ENCODE measurements around the gene ARHGAP15. TPM values are rescaled to one million over a fixed set of nuclear protein-coding genes. Genes with fewer than 3 reads are reported as not detected.

ARHGAP15 gene
- total RNA-seq, 8 experiments from 2014 or later, result 0.29 to 1.3 (median 0.51) TPM; not detected in 2

- in situ Hi-C loops (cut with MboI; ENCODE audit: low pct_unique_long_range_greater_than_20kb in 2 of 9, low sequenced_read_pairs in 9 of 9, unreplicated experiment in 9 of 9), result no loop called here
- H3K4me1 ChIP-seq (replicated peaks in 1 of 2), result peaks cover 2 to 6% of the 10 kb centered on the region in 2 donors
- no peak overlapping the region for H3K27ac ChIP-seq
- no peak for ATAC-seq (replicated peaks in 6 of 8)
- no peak overlapping the region for H3K4me3 ChIP-seq
- WGBS, 10 experiments, result 55 to 100% (median 80%) methylated on average over 1 to 2 of the region's 2 CpGs; no CpG with 5 or more reads in 3 of the 10 experiments
Observed at GRCh38 chr2:143476336-143477087, 347.3 kb downstream of the ARHGAP15 start.

DNA sequence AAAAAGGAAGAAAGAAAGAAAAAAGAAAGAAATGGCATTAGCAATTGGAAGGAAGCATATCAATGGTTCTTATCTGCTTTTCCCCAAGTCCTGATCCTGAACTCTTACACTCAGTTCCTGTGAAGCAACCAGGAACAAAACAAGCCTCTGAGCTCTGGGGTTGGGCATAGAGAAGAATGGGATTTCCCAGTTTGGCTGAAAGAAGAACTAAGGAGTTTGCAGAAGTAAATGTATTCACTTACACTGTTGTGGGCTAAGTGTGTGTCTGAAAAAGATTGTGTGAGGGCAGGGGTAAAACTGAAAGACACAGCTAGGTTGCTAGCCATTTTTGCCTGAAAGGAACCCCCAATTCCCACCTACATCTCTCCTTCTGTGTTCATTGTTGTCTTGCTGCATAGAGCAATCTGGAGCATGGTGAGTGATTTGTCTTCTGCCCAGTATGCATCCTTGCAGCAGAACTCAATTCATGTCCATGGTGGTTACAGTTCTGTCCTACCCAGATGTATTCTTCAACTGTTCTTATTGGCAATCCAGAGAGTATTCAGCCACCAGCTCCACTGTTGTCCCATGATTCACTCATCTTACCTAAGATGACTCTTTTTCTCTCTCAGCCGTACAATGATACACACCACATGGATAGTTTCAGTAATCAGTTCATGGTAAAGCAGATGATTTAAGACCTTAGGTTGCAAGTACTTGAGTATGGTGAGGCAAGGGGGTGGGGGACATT is 348.7 kb downstream of the ARHGAP15 start:
- no peak overlapping the region for H3K27ac ChIP-seq
- peaks cover 3 to 6% of the 10 kb centered on the region in 2 donors for H3K4me1 ChIP-seq (replicated peaks in 1 of 2)
- H3K4me3 ChIP-seq, result no peak overlapping the region
- in situ Hi-C loops (cut with MboI; ENCODE audit: low pct_unique_long_range_greater_than_20kb in 2 of 9, low sequenced_read_pairs in 9 of 9, unreplicated experiment in 9 of 9), result no loop called here
- 83 to 100% methylated on average over 1 of the region's 1 CpG; no CpG with 5 or more reads in 8 of the 10 experiments for WGBS, 10 experiments
- no peak for ATAC-seq (replicated peaks in 6 of 8)

- Histone ChIP-seq H3K4me1 (replicated peaks in 1 of 2) (peaks cover 3 to 6% of the 10 kb centered on the region in 2 donors), H3K4me3 (no peak overlapping the region), H3K27ac (no peak overlapping the region)
- in situ Hi-C loops (cut with MboI; ENCODE audit: low pct_unique_long_range_greater_than_20kb in 2 of 9, low sequenced_read_pairs in 9 of 9, unreplicated experiment in 9 of 9), result no loop called here
- WGBS, 10 experiments, result 13 to 100% (median 91%) methylated on average over 1 to 2 of the region's 2 CpGs
- ATAC-seq (replicated peaks in 6 of 8), result peak in 1 of 8 experiments; percentile 33
Observed at GRCh38 chr2:143480086-143480485, 350.9 kb downstream of the ARHGAP15 start.

- no peak overlapping the region for H3K4me3 ChIP-seq
- in situ Hi-C loops (cut with MboI; ENCODE audit: low pct_unique_long_range_greater_than_20kb in 2 of 9, low sequenced_read_pairs in 9 of 9, unreplicated experiment in 9 of 9), result no loop called here
- WGBS, 10 experiments, result 51 to 83% (median 67%) methylated on average over 1 to 2 of the region's 2 CpGs; no CpG with 5 or more reads in 3 of the 10 experiments
- ATAC-seq (replicated peaks in 6 of 8), result peak in 1 of 8 experiments; percentile 24
- peaks cover 3 to 6% of the 10 kb centered on the region in 2 donors for H3K4me1 ChIP-seq (replicated peaks in 1 of 2)
- H3K27ac ChIP-seq, result no peak overlapping the region
Observed at GRCh38 chr2:143480601-143481236, 351.5 kb downstream of the ARHGAP15 start.

DNA sequence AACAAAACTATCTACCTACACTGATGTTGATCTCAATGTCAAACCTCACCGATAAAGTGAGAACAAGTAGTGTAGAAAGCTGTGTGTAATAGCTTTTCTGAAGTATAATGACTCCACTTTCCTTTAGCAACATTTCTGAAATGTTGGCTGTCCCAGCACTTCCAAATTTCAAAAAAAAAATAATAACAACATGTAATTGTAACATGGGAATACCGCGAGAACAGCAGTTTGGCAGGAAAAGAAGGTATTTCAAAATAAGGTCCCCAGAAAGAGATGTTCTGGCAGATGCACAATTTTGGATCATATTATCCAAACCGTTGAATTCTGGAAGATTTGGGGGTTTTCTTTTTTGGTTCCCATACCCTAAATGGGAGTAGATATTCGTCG is 352.0 kb downstream of the ARHGAP15 start:
- no peak for ATAC-seq (replicated peaks in 6 of 8)
- WGBS, 10 experiments, result 21 to 80% (median 54%) methylated on average over 2 to 6 of the region's 6 CpGs; no CpG with 5 or more reads in 1 of the 10 experiments
- Histone ChIP-seq H3K27ac (no peak overlapping the region), H3K4me1 (replicated peaks in 1 of 2) (peaks cover 3 to 6% of the 10 kb centered on the region in 2 donors), H3K4me3 (no peak overlapping the region)
- in situ Hi-C loops (cut with MboI; ENCODE audit: low pct_unique_long_range_greater_than_20kb in 2 of 9, low sequenced_read_pairs in 9 of 9, unreplicated experiment in 9 of 9), result no loop called here

DNA sequence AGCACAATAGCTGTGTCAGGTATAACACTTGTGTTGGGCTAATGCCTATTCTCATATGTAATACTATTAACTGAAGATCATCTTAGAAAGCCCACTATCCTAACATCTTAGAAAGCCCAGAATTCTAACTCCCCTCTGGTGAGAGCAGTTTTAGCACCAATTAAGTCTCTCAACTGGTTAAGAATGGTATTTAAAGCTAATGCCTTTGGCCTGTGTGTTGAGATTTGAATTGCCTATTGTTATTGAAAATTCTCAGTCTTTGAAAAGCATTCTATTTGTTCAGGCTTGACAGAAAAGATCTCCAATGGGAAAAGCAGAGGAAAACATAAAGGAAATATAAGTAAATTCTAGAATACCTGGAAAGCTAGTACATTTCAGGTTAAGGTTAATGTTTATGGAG is 352.5 kb downstream of the ARHGAP15 start:
- in situ Hi-C loops (cut with MboI; ENCODE audit: low pct_unique_long_range_greater_than_20kb in 2 of 9, low sequenced_read_pairs in 9 of 9, unreplicated experiment in 9 of 9), result no loop called here
- H3K4me3 ChIP-seq, result no peak overlapping the region
- H3K27ac ChIP-seq, result no peak overlapping the region
- no peak for ATAC-seq (replicated peaks in 6 of 8)
- H3K4me1 ChIP-seq (replicated peaks in 1 of 2), result peaks cover under 1 to 3% of the 10 kb centered on the region in 2 donors

DNA sequence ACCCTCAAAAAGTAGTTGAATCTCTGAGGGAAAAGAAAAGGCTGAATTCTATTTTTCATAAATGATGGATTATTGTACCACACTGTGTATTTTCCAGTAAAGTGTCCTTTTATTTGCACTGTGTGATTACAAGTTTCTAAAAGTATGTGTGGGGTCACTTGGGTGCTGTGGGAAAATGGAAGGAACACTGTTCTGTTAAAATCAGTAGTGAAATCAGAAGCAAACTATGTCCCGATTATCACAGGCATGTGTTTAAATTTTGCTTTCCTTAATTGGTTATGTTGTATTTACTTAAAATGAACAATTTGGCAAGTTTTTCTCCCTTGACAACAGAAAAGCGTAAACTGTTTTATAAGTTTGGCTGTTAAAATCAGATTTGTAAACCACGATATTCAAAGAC is 353.1 kb downstream of the ARHGAP15 start:
- WGBS, 10 experiments, result 33 to 100% (median 81%) methylated on average over 2 to 3 of the region's 3 CpGs; no CpG with 5 or more reads in 2 of the 10 experiments
- in situ Hi-C loops (cut with MboI; ENCODE audit: low pct_unique_long_range_greater_than_20kb in 2 of 9, low sequenced_read_pairs in 9 of 9, unreplicated experiment in 9 of 9), result no loop called here
- no peak overlapping the region for H3K4me3 ChIP-seq
- no peak for ATAC-seq (replicated peaks in 6 of 8)
- H3K4me1 ChIP-seq (replicated peaks in 1 of 2), result peaks cover 0 to 3% of the 10 kb centered on the region in 2 donors
- H3K27ac ChIP-seq, result no peak overlapping the region

DNA sequence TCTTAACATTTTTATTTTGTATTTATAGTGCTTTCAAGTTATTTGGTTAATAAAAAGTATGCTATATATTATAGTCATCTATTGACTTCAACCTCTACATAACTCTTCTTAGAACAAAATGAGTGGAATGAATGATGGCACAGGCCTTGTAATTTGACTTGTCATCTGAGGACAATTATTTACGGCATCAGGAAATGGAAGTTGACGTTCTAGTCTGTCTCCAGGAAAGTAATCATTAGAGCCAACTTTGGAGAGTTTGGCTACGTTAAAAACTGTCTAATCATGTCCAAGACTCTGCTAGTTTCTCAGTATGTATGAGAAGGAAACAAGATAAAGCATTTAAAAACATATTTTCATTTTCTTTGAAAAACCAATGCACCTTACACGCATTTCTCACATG is 353.6 kb downstream of the ARHGAP15 start:
- WGBS, 10 experiments, result 61 to 94% (median 86%) methylated on average over 2 to 4 of the region's 4 CpGs
- peaks cover 0 to 3% of the 10 kb centered on the region in 2 donors for H3K4me1 ChIP-seq (replicated peaks in 1 of 2)
- H3K4me3 ChIP-seq, result no peak overlapping the region
- H3K27ac ChIP-seq, result no peak overlapping the region
- no peak for ATAC-seq (replicated peaks in 6 of 8)
- in situ Hi-C loops (cut with MboI; ENCODE audit: low pct_unique_long_range_greater_than_20kb in 2 of 9, low sequenced_read_pairs in 9 of 9, unreplicated experiment in 9 of 9), result no loop called here

GRCh38 chr2:143486976-143487375 is 357.8 kb downstream of the ARHGAP15 start:
- in situ Hi-C loops (cut with MboI; ENCODE audit: low pct_unique_long_range_greater_than_20kb in 2 of 9, low sequenced_read_pairs in 9 of 9, unreplicated experiment in 9 of 9), result no loop called here
- ATAC-seq (replicated peaks in 6 of 8), result peak in 1 of 8 experiments; percentile 33
- H3K27ac ChIP-seq, result no peak overlapping the region
- no peak overlapping the region for H3K4me3 ChIP-seq
- H3K4me1 ChIP-seq (replicated peaks in 1 of 2), result no peaks in the 10 kb centered on the region
- WGBS, 10 experiments, result 0 to 82% (median 58%) methylated on average over 1 of the region's 1 CpG

DNA sequence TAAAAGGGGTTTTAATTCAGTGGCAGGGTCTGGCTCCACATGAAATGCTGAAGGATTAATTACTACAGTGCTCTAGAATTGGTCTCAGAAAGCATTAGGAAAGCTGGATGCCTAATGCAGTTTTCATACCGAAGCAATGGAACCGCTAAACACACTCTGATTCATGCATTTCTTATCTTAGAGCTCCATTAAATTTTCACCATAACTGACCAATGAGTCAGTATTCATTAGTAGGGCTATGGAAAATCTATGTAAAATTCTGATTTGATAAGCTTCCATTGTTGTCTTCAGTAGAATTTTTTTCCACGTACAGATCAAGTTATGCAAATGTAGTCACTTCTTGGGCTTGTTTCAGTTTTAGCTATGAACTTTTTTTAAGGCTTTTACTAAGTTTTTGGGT is 359.9 kb downstream of the ARHGAP15 start:
- in situ Hi-C loops (cut with MboI; ENCODE audit: low pct_unique_long_range_greater_than_20kb in 2 of 9, low sequenced_read_pairs in 9 of 9, unreplicated experiment in 9 of 9), result no loop called here
- WGBS, 10 experiments, result 0 to 100% (median 73%) methylated on average over 1 to 3 of the region's 3 CpGs; no CpG with 5 or more reads in 1 of the 10 experiments
- no peak overlapping the region for H3K4me3 ChIP-seq
- H3K4me1 ChIP-seq (replicated peaks in 1 of 2), result no peaks in the 10 kb centered on the region
- H3K27ac ChIP-seq, result no peak overlapping the region
- ATAC-seq (replicated peaks in 6 of 8), result peak in 2 of 8 experiments; percentile 78 to 80

DNA sequence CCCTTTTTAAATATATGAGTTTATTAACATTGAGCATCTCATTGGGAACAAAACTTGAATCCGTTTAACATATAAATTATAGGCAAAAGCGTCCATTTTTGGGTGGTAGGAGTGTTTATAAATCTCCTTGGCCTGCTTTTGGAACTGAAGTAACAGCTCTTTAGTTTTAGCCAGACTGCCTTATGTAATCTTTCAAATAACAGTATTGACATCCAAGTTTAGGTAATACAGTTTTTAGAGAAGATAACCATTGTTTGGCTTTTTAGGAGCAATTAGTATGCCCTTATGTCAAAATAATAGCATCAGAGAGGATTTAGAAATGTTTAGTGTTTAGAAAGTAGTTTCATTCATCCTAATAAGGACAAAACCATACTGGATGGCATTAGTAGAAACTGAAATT is 361.9 kb downstream of the ARHGAP15 start:
- no peak overlapping the region for H3K27ac ChIP-seq
- H3K4me1 ChIP-seq (replicated peaks in 1 of 2), result no peaks in the 10 kb centered on the region
- in situ Hi-C loops (cut with MboI; ENCODE audit: low pct_unique_long_range_greater_than_20kb in 2 of 9, low sequenced_read_pairs in 9 of 9, unreplicated experiment in 9 of 9), result no loop called here
- no peak for ATAC-seq (replicated peaks in 6 of 8)
- 20 to 80% (median 33%) methylated on average over 1 to 2 of the region's 2 CpGs; no CpG with 5 or more reads in 1 of the 10 experiments for WGBS, 10 experiments
- no peak overlapping the region for H3K4me3 ChIP-seq

DNA sequence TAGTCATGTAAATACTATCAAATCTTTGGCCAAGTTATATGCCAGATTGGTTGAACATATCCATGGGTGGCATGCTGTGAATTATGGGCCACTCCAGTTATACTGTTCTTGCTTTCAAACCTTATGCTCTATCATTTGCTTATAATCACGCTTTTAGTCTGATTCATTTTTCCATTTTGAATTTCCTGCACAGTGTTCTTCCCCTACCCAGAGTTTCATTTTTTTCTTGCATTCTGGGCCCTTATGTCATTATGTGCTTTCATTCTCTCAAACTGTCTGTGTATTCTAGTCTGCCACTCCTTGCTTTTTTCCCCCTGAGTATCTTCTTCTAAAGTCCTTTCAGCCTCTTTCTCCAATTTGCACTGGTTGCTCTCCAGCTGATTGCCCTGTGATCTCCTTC is 364.1 kb downstream of the ARHGAP15 start:
- Histone ChIP-seq H3K27ac (no peak overlapping the region), H3K4me1 (replicated peaks in 1 of 2) (peaks cover 0 to 8% of the 10 kb centered on the region in 2 donors), H3K4me3 (no peak overlapping the region)
- in situ Hi-C loops (cut with MboI; ENCODE audit: low pct_unique_long_range_greater_than_20kb in 2 of 9, low sequenced_read_pairs in 9 of 9, unreplicated experiment in 9 of 9), result no loop called here
- no peak for ATAC-seq (replicated peaks in 6 of 8)
- 36 to 100% (median 100%) methylated on average over 1 of the region's 1 CpG; no CpG with 5 or more reads in 1 of the 10 experiments for WGBS, 10 experiments

- Histone ChIP-seq H3K4me1 (replicated peaks in 1 of 2) (peaks cover 0 to 8% of the 10 kb centered on the region in 2 donors), H3K4me3 (no peak overlapping the region), H3K27ac (no peak overlapping the region)
- peak in 2 of 8 experiments; percentile 71 to 77 for ATAC-seq (replicated peaks in 6 of 8)
- WGBS, 10 experiments, result 29 to 88% (median 63%) methylated on average over 1 of the region's 1 CpG; no CpG with 5 or more reads in 5 of the 10 experiments
- in situ Hi-C loops (cut with MboI; ENCODE audit: low pct_unique_long_range_greater_than_20kb in 2 of 9, low sequenced_read_pairs in 9 of 9, unreplicated experiment in 9 of 9), result no loop called here
Observed at GRCh38 chr2:143497726-143498125, 368.5 kb downstream of the ARHGAP15 start.

Data from motor neuron (in vitro differentiated cells).